H9 (cell line): ENCODE data around the gene MYL3. TPM values are rescaled to one million over a fixed set of nuclear protein-coding genes. Genes with fewer than 3 reads are reported as not detected.
"Not testable (repeated sequence)": the region's sequence is repeated elsewhere in the genome, so short reads cannot be mapped to it uniquely, and the experiment has no call there.

ENCODE experiments used
- DNase-seq: peaks from one replicate; pipeline ENCODE4 v3.0.0-alpha.2; 2017
- H2AFZ ChIP-seq: one replicate; pipeline ENCODE4 v1.6.1; 2013; ENCODE audit warnings: mild to moderate bottlenecking, low read length, control low read depth, moderate library complexity
- H2AK5ac ChIP-seq: 2 replicates; pipeline ENCODE4 v1.6.1; 2013; ENCODE audit warnings: low read length, control low read depth, mixed read lengths; ENCODE audit not compliant: insufficient read length
- H2BK120ac ChIP-seq: one replicate; pipeline ENCODE4 v1.6.1; 2013; ENCODE audit warnings: low read depth, mild to moderate bottlenecking, low read length, control low read depth, inconsistent platforms; ENCODE audit not compliant: poor library complexity, severe bottlenecking
- H2BK12ac ChIP-seq: 2 replicates; pipeline ENCODE4 v1.6.1; 2013; ENCODE audit warnings: low read length, control low read depth, mixed read lengths, low read depth; ENCODE audit not compliant: insufficient read length
- H2BK15ac ChIP-seq: 2 replicates; pipeline ENCODE4 v1.6.1; 2013; ENCODE audit warnings: low read depth, low read length, control low read depth
- H2BK20ac ChIP-seq: one replicate; pipeline ENCODE4 v1.6.1; 2013; ENCODE audit warnings: low read depth, mild to moderate bottlenecking, low read length, control low read depth, inconsistent platforms; ENCODE audit not compliant: poor library complexity, severe bottlenecking
- H2BK5ac ChIP-seq: 2 replicates; pipeline ENCODE4 v1.6.1; 2013; ENCODE audit warnings: low read length, control low read depth, mixed read lengths; ENCODE audit not compliant: insufficient read length
- H3K14ac ChIP-seq: 2 replicates; pipeline ENCODE4 v1.6.1; 2013; ENCODE audit warnings: low read length, control low read depth; ENCODE audit not compliant: insufficient read depth
- H3K18ac ChIP-seq: 2 replicates; pipeline ENCODE4 v1.6.1; 2013; ENCODE audit warnings: low read depth, mild to moderate bottlenecking, mixed read lengths, low read length, control low read depth; ENCODE audit not compliant: insufficient read length
- H3K23ac ChIP-seq: 2 replicates; pipeline ENCODE4 v1.6.1; 2013; ENCODE audit warnings: low read length, control low read depth, mixed read lengths, low read depth; ENCODE audit not compliant: insufficient read length
- H3K23me2 ChIP-seq: 2 replicates; pipeline ENCODE4 v1.6.1; 2013; ENCODE audit warnings: low read depth, mild to moderate bottlenecking, mixed read lengths, low read length, control low read depth; ENCODE audit not compliant: insufficient read length, poor library complexity, severe bottlenecking
- H3K27ac ChIP-seq: 2 replicates; pipeline ENCODE4 v1.5.1; 2013; ENCODE audit warnings: low read length, control low read depth, mixed read lengths, low read depth; ENCODE audit not compliant: insufficient read length
- H3K27me3 ChIP-seq: 2 replicates; pipeline ENCODE4 v1.6.1; 2013; ENCODE audit warnings: low read length, control low read depth, inconsistent platforms; ENCODE audit not compliant: insufficient read depth
- H3K4ac ChIP-seq: 2 replicates; pipeline ENCODE4 v1.6.1; 2013; ENCODE audit warnings: low read depth, mild to moderate bottlenecking, control low read depth, inconsistent platforms, low read length, moderate library complexity
- H3K4me1 ChIP-seq: 2 replicates; pipeline ENCODE4 v1.6.1; 2013; ENCODE audit warnings: low read length, control low read depth, inconsistent platforms; ENCODE audit not compliant: insufficient read depth
- H3K4me2 ChIP-seq: 2 replicates; pipeline ENCODE4 v1.6.1; 2013; ENCODE audit warnings: low read length, control low read depth, mixed read lengths; ENCODE audit not compliant: insufficient read length, insufficient read depth
- H3K56ac ChIP-seq: 2 replicates; pipeline ENCODE4 v1.6.1; 2013; ENCODE audit warnings: low read depth, mild to moderate bottlenecking, mixed read lengths, low read length, control low read depth; ENCODE audit not compliant: insufficient read length
- H3K79me1 ChIP-seq: 2 replicates; pipeline ENCODE4 v1.6.1; 2013; ENCODE audit warnings: low read depth, mild to moderate bottlenecking, moderate library complexity, low read length, control low read depth, inconsistent platforms; ENCODE audit not compliant: insufficient read depth, poor library complexity, severe bottlenecking
- H3K79me2 ChIP-seq: 2 replicates; pipeline ENCODE4 v1.6.1; 2013; ENCODE audit warnings: low read length, control low read depth, inconsistent platforms; ENCODE audit not compliant: insufficient read depth
- H3K9ac ChIP-seq: 2 replicates; pipeline ENCODE4 v1.6.1; 2013; ENCODE audit warnings: low read length, control low read depth, mixed read lengths; ENCODE audit not compliant: insufficient read length; ENCODE audit errors: extremely low read depth
- H3K9me3 ChIP-seq: one replicate; pipeline ENCODE4 v1.6.1; 2013; ENCODE audit warnings: low read depth, low read length, inconsistent platforms; ENCODE audit not compliant: control insufficient read depth
- H3T11ph ChIP-seq: one replicate; pipeline ENCODE4 v1.6.1; 2013; ENCODE audit warnings: mild to moderate bottlenecking, low read length, control low read depth, inconsistent platforms
- H4K20me1 ChIP-seq: one replicate; pipeline ENCODE4 v1.6.1; 2013; ENCODE audit not compliant: control insufficient read depth, insufficient read length, insufficient read depth
- H4K5ac ChIP-seq: 2 replicates; pipeline ENCODE4 v1.6.1; 2013; ENCODE audit warnings: low read depth, mild to moderate bottlenecking, mixed read lengths, low read length, control low read depth; ENCODE audit not compliant: insufficient read length
- H4K8ac ChIP-seq: replicated peaks from 2 replicates; pipeline ENCODE4 v1.6.1; 2013; ENCODE audit warnings: low read length, control low read depth, mixed read lengths, low read depth; ENCODE audit not compliant: insufficient read length
- H4K91ac ChIP-seq: 2 replicates; pipeline ENCODE4 v1.6.1; 2013; ENCODE audit warnings: low read depth, mild to moderate bottlenecking, moderate library complexity, mixed read lengths, low read length, control low read depth; ENCODE audit not compliant: insufficient read length
- H3K27ac Mint-ChIP-seq, 3 experiments: 2 replicates in 2 of 3; 3 replicates in 1 of 3; pipeline ENCODE4 v1.8.0; 2020 to 2021; ENCODE audit warnings: mixed read lengths in 3 of 3, mild to moderate bottlenecking in 1 of 3, moderate library complexity in 1 of 3
- H3K27me3 Mint-ChIP-seq: 2 replicates; pipeline ENCODE4 v1.8.0; 2021; ENCODE audit warnings: low read depth, mild to moderate bottlenecking, moderate library complexity, mixed read lengths
- H3K36me3 Mint-ChIP-seq, 3 experiments: 2 replicates in 2 of 3; 3 replicates in 1 of 3; pipeline ENCODE4 v1.8.0; 2020 to 2021; ENCODE audit warnings: low read depth in 3 of 3, mixed read lengths in 3 of 3; ENCODE audit not compliant: insufficient read depth in 1 of 3
- H3K4me1 Mint-ChIP-seq, 2 experiments: 2 replicates each; pipeline ENCODE4 v1.8.0; 2020; ENCODE audit warnings: mixed read lengths in 2 of 2
- H3K4me3 Mint-ChIP-seq, 2 experiments: 2 replicates in 1 of 2; 3 replicates in 1 of 2; pipeline ENCODE4 v1.8.0; 2020 to 2021; ENCODE audit warnings: mild to moderate bottlenecking in 2 of 2, mixed read lengths in 2 of 2, moderate library complexity in 1 of 2
- H3K9me3 Mint-ChIP-seq, 2 experiments: 2 replicates in 1 of 2; 3 replicates in 1 of 2; pipeline ENCODE4 v1.8.0; 2020; ENCODE audit warnings: mild to moderate bottlenecking in 2 of 2, mixed read lengths in 2 of 2, moderate library complexity in 1 of 2
- CTCF ChIP-seq: fragments of 200-600 bp; sonication (generic); conservative IDR thresholded peaks from 3 replicates; pipeline ENCODE4 v1.8.0; 2021; ENCODE audit warnings: antibody characterized with exemption, mild to moderate bottlenecking
- WGBS: extraction: QIAGEN DNeasy Blood & Tissue Kit; methylation state at CpG from one replicate; pipeline ENCODE4 v1.1.7; 2013; ENCODE audit warnings: missing lambda C conversion rate, low lambda C conversion rate, mixed read lengths; ENCODE audit not compliant: insufficient read length; ENCODE audit errors: extremely low coverage; 5-methylcytosine and 5-hydroxymethylcytosine counted together
- total RNA-seq: library from RNA; stranded (reverse); gene quantifications from 2 replicates; pipeline ENCODE4 v1.2.1, GENCODE V29; 2021

MYL3 gene
- total RNA-seq, 1 experiment from 2014 or later, result 0.24 TPM

DNA sequence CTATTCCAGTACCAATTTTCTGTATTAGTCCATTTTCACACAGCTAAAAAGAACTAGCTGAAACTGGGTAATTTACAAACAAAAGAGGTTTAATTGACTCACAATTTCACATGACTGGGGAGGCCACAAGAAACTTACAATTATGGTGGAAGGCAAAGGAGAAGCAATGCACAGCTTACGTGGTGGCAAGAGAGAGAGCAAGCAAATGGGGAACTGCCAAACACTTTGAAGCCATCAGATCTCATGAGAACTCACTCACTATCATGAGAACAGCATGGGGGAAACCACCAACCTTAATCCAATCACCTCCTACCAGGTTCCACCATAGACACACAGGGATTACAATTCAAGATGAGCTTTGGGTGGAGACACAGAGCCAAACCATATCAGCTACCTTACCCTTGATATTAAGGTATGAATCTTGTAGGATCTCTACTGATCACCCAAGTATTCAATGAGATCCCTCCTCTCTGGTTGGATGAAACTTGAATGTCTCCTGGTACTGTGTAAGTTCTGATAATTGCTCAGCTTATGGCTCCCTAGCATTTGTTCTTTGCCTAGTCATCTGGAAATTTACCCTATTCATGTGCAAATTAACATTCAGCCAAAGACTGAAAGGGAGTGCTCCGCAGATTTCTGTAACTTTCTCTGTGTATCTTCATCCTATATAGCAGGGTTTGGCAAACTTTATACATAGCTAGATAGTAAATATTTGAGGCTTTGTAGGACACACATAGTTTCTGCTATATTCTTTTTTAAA lies 38.9 kb downstream of the MYL3 start:
- peaks cover 11 to 39% (median 14%) of the 10 kb centered on the region in 3 experiments for H3K36me3 Mint-ChIP-seq
- Histone ChIP-seq H3K23ac (no peak overlapping the region), H4K20me1 (no peaks in the 10 kb centered on the region), H3K9ac (no peak overlapping the region), H3K18ac (no peak overlapping the region), H3K79me1 (no peaks in the 10 kb centered on the region), H2AK5ac (no peak overlapping the region), H4K8ac (no peak overlapping the region), H4K5ac (no peak overlapping the region), H3K4me2 (no peak overlapping the region), H2BK20ac (no peak overlapping the region), H2BK15ac (no peak overlapping the region), H3K56ac (no peak overlapping the region), H2AFZ (no peak overlapping the region), H3K14ac (no peak overlapping the region), H3T11ph (no peak overlapping the region), H3K4me1 (peaks cover 3% of the 10 kb centered on the region; the same call in 1 of the 2 replicates), H4K91ac (no peak overlapping the region), H2BK12ac (no peak overlapping the region), H2BK120ac (no peak overlapping the region), H3K23me2 (no peaks in the 10 kb centered on the region), H3K4ac (no peak overlapping the region), H3K27me3 (no peaks in the 10 kb centered on the region), H3K79me2 (no peaks in the 10 kb centered on the region), H2BK5ac (no peak overlapping the region), H3K9me3 (no peaks in the 10 kb centered on the region), H3K27ac (no peak overlapping the region)
- peaks cover 10% of the 10 kb centered on the region; the same call in 1 of the 2 replicates for H3K27me3 Mint-ChIP-seq
- peaks cover 10 to 17% of the 10 kb centered on the region in 2 experiments for H3K4me1 Mint-ChIP-seq
- no CpG with 5 or more reads among the region's 2 CpGs for WGBS
- no peak for TF ChIP-seq CTCF
- DNase-seq, result no peak
- no peak overlapping the region for H3K27ac Mint-ChIP-seq
- H3K9me3 Mint-ChIP-seq, result peaks cover 42 to 44% of the 10 kb centered on the region in 2 experiments
- no peak overlapping the region for H3K4me3 Mint-ChIP-seq

GRCh38 chr3:46823314-46823713 lies 39.9 kb downstream of the MYL3 start:
- H3K4me2 ChIP-seq, H2BK12ac ChIP-seq, H3K9ac ChIP-seq, H3K27ac ChIP-seq, H2BK5ac ChIP-seq, H3K27me3 ChIP-seq, H3K4me3 Mint-ChIP-seq, H3K4me1 ChIP-seq, H3K4ac ChIP-seq, H3K79me1 ChIP-seq, H2BK120ac ChIP-seq, H4K5ac ChIP-seq, H3K14ac ChIP-seq, H3K23me2 ChIP-seq, H3K27ac Mint-ChIP-seq, H4K8ac ChIP-seq, H3K23ac ChIP-seq, H3K9me3 ChIP-seq, H2BK20ac ChIP-seq, H2BK15ac ChIP-seq, H3K79me2 ChIP-seq, DNase-seq, H2AFZ ChIP-seq, H3K56ac ChIP-seq, H2AK5ac ChIP-seq, H4K20me1 ChIP-seq, H3T11ph ChIP-seq, H3K18ac ChIP-seq, H4K91ac ChIP-seq: not testable (repeated sequence)
- Mint-ChIP-seq H3K4me1 (peaks cover 10 to 13% of the 10 kb centered on the region in 2 experiments), H3K9me3 (peaks cover 42 to 44% of the 10 kb centered on the region in 2 experiments), H3K27me3 (peaks cover 11% of the 10 kb centered on the region; the same call in 1 of the 2 replicates), H3K36me3 (peaks cover 11 to 39% (median 14%) of the 10 kb centered on the region in 3 experiments)
